HFF-Myc (cell line): ENCODE data around the gene LLCFC1.

Experiments
- DNase-seq: peaks from one replicate; pipeline ENCODE4 v3.0.0-alpha.2; 2011; ENCODE audit warnings: low read depth; ENCODE audit errors: extremely low read depth
- H3K4me3 ChIP-seq: replicated peaks from 2 replicates; pipeline ENCODE4 v1.5.1; 2011; ENCODE audit warnings: low read depth, mild to moderate bottlenecking, control low read depth, low read length
- TF ChIP-seq, protein P1 (sequence below): IDR thresholded peaks from 2 replicates; pipeline ENCODE4 v1.5.1; 2012; ENCODE audit warnings: mild to moderate bottlenecking, low read depth, low read length, control low read depth; ENCODE audit errors: missing control alignments

Gene LLCFC1

DNA sequence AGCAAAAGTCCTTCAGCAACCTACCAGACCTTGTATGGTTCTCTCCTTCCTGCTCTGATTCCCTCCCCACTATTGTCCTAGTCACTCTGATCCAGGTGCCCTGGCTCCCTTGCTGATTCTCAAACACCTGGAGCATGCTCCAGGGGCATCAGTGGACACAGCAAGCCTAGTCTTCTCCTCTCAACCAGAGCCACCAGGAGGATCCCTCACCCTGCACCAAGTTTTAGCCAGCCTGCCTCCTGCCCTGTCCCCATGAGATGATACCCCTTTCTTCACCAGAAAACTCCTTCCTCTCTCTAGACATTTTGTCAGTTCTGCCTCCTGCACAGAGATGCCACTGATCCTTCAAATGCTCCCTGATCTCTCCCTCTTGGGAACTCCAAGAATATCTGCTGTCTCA is 11.0 kb downstream of the LLCFC1 start:
- H3K4me3 ChIP-seq: no peak overlapping the region
- no peak for DNase-seq
- TF ChIP-seq, protein P1, sequence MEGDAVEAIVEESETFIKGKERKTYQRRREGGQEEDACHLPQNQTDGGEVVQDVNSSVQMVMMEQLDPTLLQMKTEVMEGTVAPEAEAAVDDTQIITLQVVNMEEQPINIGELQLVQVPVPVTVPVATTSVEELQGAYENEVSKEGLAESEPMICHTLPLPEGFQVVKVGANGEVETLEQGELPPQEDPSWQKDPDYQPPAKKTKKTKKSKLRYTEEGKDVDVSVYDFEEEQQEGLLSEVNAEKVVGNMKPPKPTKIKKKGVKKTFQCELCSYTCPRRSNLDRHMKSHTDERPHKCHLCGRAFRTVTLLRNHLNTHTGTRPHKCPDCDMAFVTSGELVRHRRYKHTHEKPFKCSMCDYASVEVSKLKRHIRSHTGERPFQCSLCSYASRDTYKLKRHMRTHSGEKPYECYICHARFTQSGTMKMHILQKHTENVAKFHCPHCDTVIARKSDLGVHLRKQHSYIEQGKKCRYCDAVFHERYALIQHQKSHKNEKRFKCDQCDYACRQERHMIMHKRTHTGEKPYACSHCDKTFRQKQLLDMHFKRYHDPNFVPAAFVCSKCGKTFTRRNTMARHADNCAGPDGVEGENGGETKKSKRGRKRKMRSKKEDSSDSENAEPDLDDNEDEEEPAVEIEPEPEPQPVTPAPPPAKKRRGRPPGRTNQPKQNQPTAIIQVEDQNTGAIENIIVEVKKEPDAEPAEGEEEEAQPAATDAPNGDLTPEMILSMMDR: no peak

DNA sequence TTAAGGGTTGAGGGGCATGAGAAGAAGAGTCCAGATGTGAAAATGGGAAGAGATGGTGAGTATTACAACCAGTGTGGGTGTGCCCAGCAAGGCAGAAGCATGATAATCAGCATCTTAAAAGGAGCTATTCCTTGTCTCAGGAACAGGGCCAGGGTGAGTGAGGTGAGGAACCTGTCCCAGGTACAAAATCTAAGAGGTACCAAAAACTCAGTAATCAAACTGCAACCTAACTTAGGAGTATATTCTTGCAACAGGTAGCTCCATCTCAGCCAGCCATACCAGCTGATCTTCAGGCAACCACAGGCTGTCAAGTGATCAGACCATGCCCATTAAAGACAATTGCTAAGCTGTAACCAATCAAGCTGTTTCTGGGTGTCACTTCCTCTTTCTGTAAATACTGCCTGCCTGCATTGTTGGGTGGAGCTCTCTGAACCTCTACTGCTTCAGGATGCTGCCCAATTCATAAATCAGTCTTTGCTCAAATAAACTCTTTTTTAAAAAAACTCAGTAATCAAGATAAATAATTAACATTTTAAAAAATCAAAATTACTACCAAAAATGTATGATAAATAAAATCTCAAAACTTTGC is 15.5 kb downstream of the LLCFC1 start:
- TF ChIP-seq, protein P1: no peak
- H3K4me3 ChIP-seq: no peak overlapping the region
- DNase-seq: no peak

DNA sequence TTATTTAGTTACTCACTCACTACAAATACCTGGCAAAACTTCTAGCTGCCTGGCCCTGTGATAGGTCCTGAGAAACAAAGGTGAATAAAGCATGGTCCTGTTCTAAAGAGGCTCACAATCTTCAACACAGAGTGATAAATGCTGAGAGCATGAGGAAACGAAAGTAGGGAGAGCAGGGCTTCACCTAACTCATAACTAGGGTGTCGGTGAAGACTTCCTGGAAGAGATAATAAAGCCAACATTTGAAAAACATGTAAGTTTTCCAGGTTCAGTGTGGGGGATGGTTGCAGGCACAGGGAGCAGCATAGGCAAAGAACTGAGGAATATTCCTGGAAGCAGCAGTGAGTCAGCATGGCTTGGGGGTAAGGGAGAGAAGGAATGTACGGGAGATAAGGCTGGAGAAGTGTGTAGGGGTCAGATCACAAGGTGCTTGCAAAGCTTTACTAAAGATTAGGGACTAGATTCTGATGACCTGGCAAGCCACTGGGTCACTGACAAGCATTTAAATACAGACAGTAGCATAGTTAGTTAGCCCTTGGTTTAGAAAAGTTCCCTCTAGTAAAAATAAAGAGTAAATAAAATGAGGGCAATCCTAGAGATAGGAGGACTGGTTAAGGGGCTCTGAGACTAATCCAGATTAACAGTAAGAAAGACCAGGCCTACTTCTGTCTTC is 17.8 kb downstream of the LLCFC1 start:
- no peak overlapping the region for H3K4me3 ChIP-seq
- DNase-seq: no peak
- TF ChIP-seq, protein P1: no peak

DNA sequence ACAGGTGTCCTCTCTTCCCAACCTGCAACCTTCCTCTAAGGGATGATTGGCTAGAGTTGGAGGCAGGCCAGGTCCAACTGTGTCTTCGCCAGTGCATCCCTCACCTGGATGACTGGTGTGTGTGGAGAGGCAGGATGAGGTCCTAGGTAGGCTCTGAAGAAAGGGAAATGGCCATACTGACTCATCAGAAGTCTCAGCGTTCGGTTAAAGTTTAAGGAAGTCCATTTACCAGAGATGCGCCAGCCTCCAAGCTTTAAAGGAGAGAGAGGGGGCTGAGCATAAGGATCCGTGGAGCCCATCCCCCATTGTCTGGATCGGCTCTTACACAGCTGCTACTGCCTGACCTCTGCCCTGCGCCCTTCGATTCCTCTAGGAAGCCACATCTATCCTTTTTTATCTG is 18.4 kb downstream of the LLCFC1 start:
- TF ChIP-seq, protein P1: no peak
- no peak for DNase-seq
- no peak overlapping the region for H3K4me3 ChIP-seq

DNA sequence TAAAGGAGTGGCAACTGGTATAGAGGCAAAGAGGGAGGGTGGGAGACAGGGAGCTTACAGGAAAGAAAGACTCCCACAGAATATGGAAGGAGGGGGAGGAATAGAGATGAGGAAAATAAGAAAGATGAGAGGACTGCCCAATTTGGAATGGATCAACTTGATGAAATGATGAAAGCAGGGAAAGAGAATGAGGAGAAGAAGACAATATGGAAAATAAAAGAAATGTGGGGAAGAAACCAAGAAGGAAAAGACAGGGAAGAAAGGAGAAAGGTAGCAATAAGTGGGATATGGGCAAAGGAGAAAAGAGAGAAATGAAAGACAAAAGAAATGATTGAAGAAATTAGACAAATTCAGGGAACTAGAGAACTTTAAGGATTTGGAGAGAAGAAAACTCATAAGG is 19.9 kb downstream of the LLCFC1 start:
- no peak for DNase-seq
- no peak overlapping the region for H3K4me3 ChIP-seq
- TF ChIP-seq, protein P1: no peak

DNA sequence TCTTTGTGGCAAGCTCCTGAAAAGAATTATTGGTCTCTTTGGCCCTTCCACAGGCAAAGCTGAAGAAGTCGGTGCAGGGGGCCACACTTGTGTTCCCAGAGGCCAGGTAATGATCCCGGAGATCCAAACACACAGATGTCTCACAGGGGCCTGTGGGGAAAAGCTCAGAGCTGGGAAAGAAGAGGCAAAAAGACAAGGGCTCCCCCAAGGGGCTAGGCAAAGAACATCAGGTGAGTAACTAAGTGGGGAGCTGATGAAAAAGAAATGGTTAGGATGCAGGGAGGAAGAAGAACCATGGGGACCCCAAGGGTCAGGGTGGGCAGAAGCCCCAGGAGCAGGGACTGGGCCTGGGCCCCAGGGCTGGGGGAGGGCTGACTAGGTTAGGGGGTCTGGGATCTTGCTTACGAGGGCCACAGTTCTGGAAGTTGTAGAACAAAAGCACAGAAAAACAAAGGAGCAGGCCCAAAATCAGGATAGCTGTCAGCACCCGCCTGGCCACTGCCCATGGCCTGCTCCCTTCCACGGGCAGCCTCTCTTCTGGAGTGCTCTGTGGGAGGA is 21.8 kb downstream of the LLCFC1 start:
- H3K4me3 ChIP-seq: no peak overlapping the region
- TF ChIP-seq, protein P1: no peak
- DNase-seq: no peak
